Tibial nerve (tissue), 4 donors: ENCODE measurements around the gene UNC79. TPM values are rescaled to one million over a fixed set of nuclear protein-coding genes. Genes with fewer than 3 reads are reported as not detected.

Experiments used
- DNase-seq, 2 donors: peaks; one replicate each; pipeline ENCODE4 v3.0.0-alpha.2; 2019; ENCODE audit warnings: low spot score in 2 of 2
- H3K27ac ChIP-seq, 4 donors: fragments of 200-600 bp; sonication (generic) in 3 of 4; one replicate each; pipeline ENCODE4 v1.5.1; 2017 to 2019; ENCODE audit warnings: mild to moderate bottlenecking in 1 of 4
- H3K27me3 ChIP-seq, 2 donors: fragments of 200-600 bp; sonication (generic) in 1 of 2; one replicate each; pipeline versions ENCODE4 v1.5.1 to v1.6.0; 2017 to 2019
- H3K36me3 ChIP-seq, 3 donors: fragments of 200-600 bp; sonication (generic); one replicate each; pipeline ENCODE4 v1.5.1; 2018 to 2019
- H3K4me1 ChIP-seq, 4 donors: fragments of 200-600 bp; sonication (generic) in 3 of 4; one replicate each; pipeline ENCODE4 v1.5.1; 2017 to 2019
- H3K4me3 ChIP-seq, 4 donors: fragments of 200-600 bp; sonication (generic) in 3 of 4; one replicate each; pipeline ENCODE4 v1.5.1; 2017 to 2019; ENCODE audit warnings: mild to moderate bottlenecking in 1 of 4, moderate library complexity in 1 of 4
- H3K9me3 ChIP-seq, 4 donors: fragments of 200-600 bp; sonication (generic) in 3 of 4; one replicate each; pipeline ENCODE4 v1.5.1; 2017 to 2019
- CTCF ChIP-seq, 5 experiments: fragments of 200-600 bp in 3 of 5; fragments of 450-650 bp in 2 of 5; sonication (generic) in 3 of 5; IDR thresholded peaks; one replicate each; pipeline ENCODE4 v1.5.1; 2016 to 2019; ENCODE audit warnings: antibody characterized with exemption in 5 of 5, mild to moderate bottlenecking in 3 of 5, moderate library complexity in 2 of 5
- EP300 ChIP-seq, 2 donors: sonication (generic); formaldehyde crosslinking; IDR thresholded peaks; one replicate each; pipeline ENCODE4 v1.6.1; 2017; ENCODE audit warnings: antibody characterized with exemption in 2 of 2, mild to moderate bottlenecking in 1 of 2
- POLR2A ChIP-seq, 2 donors: fragments of 450-650 bp; IDR thresholded peaks; one replicate each; pipeline ENCODE4 v1.6.1; 2017; ENCODE audit warnings: antibody characterized with exemption in 2 of 2, mild to moderate bottlenecking in 2 of 2, moderate library complexity in 2 of 2
- WGBS, 2 donors: methylation state at CpG; one replicate each; pipeline ENCODE4 v1.1.5; 2018; 5-methylcytosine and 5-hydroxymethylcytosine counted together
- total RNA-seq, 4 donors: library from RNA; depleted of rRNA; stranded (reverse); fragments of >200 nt; gene quantifications; one replicate each; pipeline ENCODE4 v1.1.0, GENCODE V29; 2016

The UNC79 gene
- total RNA-seq, 4 donors from 2014 or later: under 0.01 to 1.3 (median 0.21) TPM; not detected in 1

- DNase-seq: no peak
- Histone ChIP-seq H3K27ac (no peak overlapping the region), H3K9me3 (no peaks in the 10 kb centered on the region), H3K4me3 (no peak overlapping the region), H3K4me1 (no peaks in the 10 kb centered on the region), H3K27me3 (no peaks in the 10 kb centered on the region), H3K36me3 (no peaks in the 10 kb centered on the region)
- no peak for TF ChIP-seq POLR2A (IDR thresholded peaks at IDR 0.05)
- TF ChIP-seq EP300 (IDR thresholded peaks at IDR 0.05): no peak
- TF ChIP-seq CTCF (IDR thresholded peaks at IDR 0.05): no peak
- WGBS, 2 donors: 61% methylated on average over 4 of the region's 4 CpGs
Observed at GRCh38 chr14:93527203-93527607, 96.5 kb downstream of the UNC79 start.

GRCh38 chr14:93528884-93529558, 98.3 kb downstream of the UNC79 start:
- Histone ChIP-seq H3K27ac (no peak overlapping the region), H3K27me3 (no peaks in the 10 kb centered on the region), H3K4me1 (no peaks in the 10 kb centered on the region), H3K36me3 (no peaks in the 10 kb centered on the region), H3K4me3 (no peak overlapping the region), H3K9me3 (no peaks in the 10 kb centered on the region)
- TF ChIP-seq EP300 (IDR thresholded peaks at IDR 0.05): no peak
- TF ChIP-seq CTCF (IDR thresholded peaks at IDR 0.05): no peak
- no peak for DNase-seq
- WGBS, 2 donors: 97 to 98% methylated on average over 1 of the region's 1 CpG

- Histone ChIP-seq H3K9me3 (no peaks in the 10 kb centered on the region), H3K27me3 (no peaks in the 10 kb centered on the region), H3K4me3 (no peak overlapping the region), H3K36me3 (no peaks in the 10 kb centered on the region), H3K4me1 (no peaks in the 10 kb centered on the region), H3K27ac (no peak overlapping the region)
- TF ChIP-seq EP300 (IDR thresholded peaks at IDR 0.05) (no peak), CTCF (IDR thresholded peaks at IDR 0.05) (no peak), POLR2A (IDR thresholded peaks at IDR 0.05) (no peak)
- 97% methylated on average over 1 of the region's 1 CpG for WGBS, 2 donors
- no peak for DNase-seq
Observed at GRCh38 chr14:93531644-93532043, 100.9 kb downstream of the UNC79 start.

GRCh38 chr14:93532541-93532940, 101.8 kb downstream of the UNC79 start:
- H3K9me3 ChIP-seq: no peaks in the 10 kb centered on the region
- no peaks in the 10 kb centered on the region for H3K27me3 ChIP-seq
- 60 to 71% methylated on average over 2 of the region's 2 CpGs for WGBS, 2 donors
- DNase-seq: no peak
- no peak overlapping the region for H3K4me3 ChIP-seq
- H3K36me3 ChIP-seq: no peaks in the 10 kb centered on the region
- no peak overlapping the region for H3K27ac ChIP-seq
- no peaks in the 10 kb centered on the region for H3K4me1 ChIP-seq
- TF ChIP-seq EP300 (IDR thresholded peaks at IDR 0.05) (no peak), POLR2A (IDR thresholded peaks at IDR 0.05) (no peak), CTCF (IDR thresholded peaks at IDR 0.05) (no peak)

- TF ChIP-seq EP300 (IDR thresholded peaks at IDR 0.05) (no peak), CTCF (IDR thresholded peaks at IDR 0.05) (no peak), POLR2A (IDR thresholded peaks at IDR 0.05) (no peak)
Observed at GRCh38 chr14:93533437-93533836, 102.7 kb downstream of the UNC79 start.

More at GRCh38 chr14:93533437-93533836, 102.7 kb downstream of the UNC79 start:
- no peaks in the 10 kb centered on the region for H3K36me3 ChIP-seq
- H3K27me3 ChIP-seq: no peaks in the 10 kb centered on the region
- no peak overlapping the region for H3K27ac ChIP-seq
- WGBS, 2 donors: 79 to 96% methylated on average over 2 of the region's 2 CpGs
- H3K4me1 ChIP-seq: no peaks in the 10 kb centered on the region
- DNase-seq: no peak
- no peak overlapping the region for H3K4me3 ChIP-seq
- H3K9me3 ChIP-seq: no peaks in the 10 kb centered on the region
